Esophagus (tissue), 2 donors: ENCODE data around the gene KCNQ2. TPM values are rescaled to one million over a fixed set of nuclear protein-coding genes. Genes with fewer than 3 reads are reported as not detected.

Experiments used
- H3K27ac ChIP-seq, 2 donors: one replicate each; pipeline ENCODE4 v1.5.1; 2013; ENCODE audit warnings: low read depth in 2 of 2, mild to moderate bottlenecking in 2 of 2, inconsistent platforms in 1 of 2, low read length in 1 of 2, moderate library complexity in 1 of 2
- H3K27me3 ChIP-seq, 2 donors: one replicate each; pipeline ENCODE4 v1.6.1; 2013; ENCODE audit warnings: low read length in 2 of 2, control low read depth in 1 of 2, mild to moderate bottlenecking in 1 of 2; ENCODE audit not compliant: insufficient read depth in 2 of 2, control insufficient read depth in 1 of 2
- H3K36me3 ChIP-seq, 2 donors: one replicate each; pipeline ENCODE4 v1.6.1; 2013; ENCODE audit warnings: low read length in 1 of 2; ENCODE audit not compliant: control insufficient read depth in 2 of 2, insufficient read depth in 2 of 2
- H3K4me1 ChIP-seq, 2 donors: one replicate each; pipeline ENCODE4 v1.6.1; 2013; ENCODE audit warnings: low read length in 1 of 2; ENCODE audit not compliant: control insufficient read depth in 2 of 2, insufficient read depth in 2 of 2
- H3K4me3 ChIP-seq, 2 donors: one replicate each; pipeline ENCODE4 v1.5.1; 2013; ENCODE audit warnings: low read length in 2 of 2, mild to moderate bottlenecking in 2 of 2, low read depth in 1 of 2, moderate library complexity in 1 of 2
- H3K9me3 ChIP-seq, 2 donors: one replicate each; pipeline ENCODE4 v1.6.1; 2013; ENCODE audit warnings: mild to moderate bottlenecking in 2 of 2, low read depth in 1 of 2, low read length in 1 of 2, moderate library complexity in 1 of 2; ENCODE audit not compliant: control insufficient read depth in 2 of 2, insufficient read depth in 1 of 2
- WGBS, 2 donors: extraction: QIAGEN DNeasy Blood & Tissue Kit; methylation state at CpG; one replicate each; pipeline ENCODE4 v1.1.7; 2013; 5-methylcytosine and 5-hydroxymethylcytosine counted together
- polyA plus RNA-seq, 2 donors: library from polyadenylated mRNA; stranded (reverse); fragments of 200-250 nt; gene quantifications; one replicate each; pipeline ENCODE4 v1.2.3, GENCODE V29; 2013
- donor health status: healthy with polysubstance abuse.
- donor health status: Bipolar disorder and iron deficiency.

KCNQ2 gene
- polyA plus RNA-seq, 2 donors, result 0.01 to 0.06 TPM

DNA sequence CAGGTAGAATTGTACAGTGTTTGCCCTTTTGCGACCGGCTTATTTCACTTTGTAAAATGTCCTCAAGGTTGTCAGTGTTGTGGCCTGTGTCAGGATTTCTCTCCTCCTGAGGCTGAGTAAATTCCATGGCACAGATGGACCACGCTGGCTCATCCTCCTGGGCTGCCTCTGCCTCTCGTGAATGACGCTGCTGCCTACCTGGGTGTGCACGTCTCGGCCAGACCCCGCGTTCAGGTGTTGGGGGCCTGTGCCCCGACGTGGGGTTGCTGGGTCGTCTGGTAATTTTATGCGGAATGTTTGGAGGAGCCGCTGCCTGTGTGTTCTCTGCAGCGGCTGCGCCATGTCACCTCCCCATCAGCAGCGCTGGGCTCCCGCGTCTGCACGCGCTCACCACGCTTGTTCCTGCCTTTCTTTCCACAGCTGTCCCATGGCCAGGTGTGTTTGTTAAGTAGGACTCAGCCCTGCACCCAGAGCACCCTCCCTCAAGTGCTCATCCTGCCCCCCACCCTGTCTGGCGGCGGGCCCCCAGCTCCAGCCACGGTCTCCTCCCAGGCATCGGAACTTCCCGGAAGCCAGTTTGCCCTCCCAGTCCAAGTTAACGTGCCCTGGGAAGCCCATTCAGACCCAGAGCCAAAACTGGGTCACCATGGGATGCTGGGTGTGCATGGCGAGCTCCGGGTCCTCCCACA, 75.2 kb downstream of the KCNQ2 start:
- Histone ChIP-seq H3K4me1 (no peaks in the 10 kb centered on the region), H3K36me3 (no peaks in the 10 kb centered on the region), H3K9me3 (no peaks in the 10 kb centered on the region), H3K27ac (no peak overlapping the region), H3K27me3 (no peaks in the 10 kb centered on the region), H3K4me3 (no peak overlapping the region)
- 83 to 84% methylated on average over 30 of the region's 30 CpGs for WGBS, 2 donors

GRCh38 chr20:63396300-63396699, 76.2 kb downstream of the KCNQ2 start:
- 85 to 87% methylated on average over 12 of the region's 12 CpGs for WGBS, 2 donors
- Histone ChIP-seq H3K36me3 (no peaks in the 10 kb centered on the region), H3K27me3 (no peaks in the 10 kb centered on the region), H3K4me3 (no peak overlapping the region), H3K4me1 (no peaks in the 10 kb centered on the region), H3K9me3 (peaks cover 0 to 3% of the 10 kb centered on the region in 2 donors), H3K27ac (no peak overlapping the region)

GRCh38 chr20:63395723-63396122, 76.7 kb downstream of the KCNQ2 start:
- WGBS, 2 donors, result 67 to 80% methylated on average over 14 of the region's 14 CpGs
- Histone ChIP-seq H3K27ac (no peak overlapping the region), H3K27me3 (no peaks in the 10 kb centered on the region), H3K36me3 (no peaks in the 10 kb centered on the region), H3K9me3 (peaks cover 0 to 3% of the 10 kb centered on the region in 2 donors), H3K4me1 (no peaks in the 10 kb centered on the region), H3K4me3 (no peak overlapping the region)

GRCh38 chr20:63394920-63395455, 77.5 kb downstream of the KCNQ2 start:
- Histone ChIP-seq H3K4me3 (no peak overlapping the region), H3K4me1 (no peaks in the 10 kb centered on the region), H3K9me3 (peaks cover 0 to 3% of the 10 kb centered on the region in 2 donors), H3K27ac (no peak overlapping the region), H3K27me3 (no peaks in the 10 kb centered on the region), H3K36me3 (no peaks in the 10 kb centered on the region)
- 77 to 78% methylated on average over 17 to 22 of the region's 22 CpGs for WGBS, 2 donors

DNA sequence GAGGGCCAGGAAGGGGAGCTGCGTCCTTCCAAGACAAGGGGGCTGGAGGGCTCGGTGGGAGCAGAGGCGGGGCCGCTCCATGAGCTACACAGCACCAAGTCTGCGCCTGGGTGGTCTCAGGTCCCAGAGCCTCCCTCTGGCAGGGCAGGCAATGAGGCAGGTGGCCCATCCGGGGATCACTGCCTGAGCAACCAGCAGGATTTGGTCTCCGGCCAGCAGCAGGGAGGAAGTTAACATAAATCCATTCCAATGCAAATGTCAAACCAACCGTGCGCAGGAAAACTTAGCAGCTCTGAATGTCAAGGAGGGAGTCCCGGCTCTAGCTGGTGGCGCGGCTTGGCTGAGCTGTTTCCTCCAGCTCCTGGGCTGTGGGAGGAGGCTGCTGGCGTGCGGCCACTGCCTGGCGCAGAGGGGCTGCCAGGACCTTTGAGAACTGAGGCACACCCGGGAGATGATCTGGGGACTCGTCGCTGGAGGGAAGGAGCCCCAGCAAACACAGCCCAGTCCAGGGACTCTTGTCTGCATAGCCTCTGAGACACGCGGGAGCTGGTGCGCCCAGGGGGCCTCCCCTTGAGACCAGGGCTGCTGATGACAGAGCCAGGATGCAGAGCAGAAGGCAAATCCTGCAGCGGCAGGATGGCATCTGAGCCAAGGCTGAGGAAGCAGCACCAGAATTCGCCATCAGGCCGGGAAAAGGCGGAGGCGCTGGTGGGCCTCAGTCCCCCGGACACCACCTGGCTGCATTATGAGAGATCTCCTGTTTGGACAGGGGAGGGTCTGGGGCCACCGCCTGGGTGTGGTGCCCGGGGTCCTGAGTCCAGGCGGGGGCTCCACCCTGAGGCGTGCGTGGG, 78.2 kb downstream of the KCNQ2 start:
- Histone ChIP-seq H3K27me3 (no peaks in the 10 kb centered on the region), H3K4me3 (no peak overlapping the region), H3K9me3 (peaks cover 0 to 3% of the 10 kb centered on the region in 2 donors), H3K27ac (no peak overlapping the region), H3K4me1 (no peaks in the 10 kb centered on the region), H3K36me3 (no peaks in the 10 kb centered on the region)
- WGBS, 2 donors, result 23 to 25% methylated on average over 32 of the region's 32 CpGs

- WGBS, 2 donors, result 81 to 84% methylated on average over 17 of the region's 17 CpGs
- H3K27ac ChIP-seq, result no peak overlapping the region
- H3K4me3 ChIP-seq, result no peak overlapping the region
- H3K4me1 ChIP-seq, result no peaks in the 10 kb centered on the region
- H3K36me3 ChIP-seq, result no peaks in the 10 kb centered on the region
- peaks cover 0 to 3% of the 10 kb centered on the region in 2 donors for H3K9me3 ChIP-seq
- no peaks in the 10 kb centered on the region for H3K27me3 ChIP-seq
These were observed 78.9 kb downstream of the KCNQ2 start for GRCh38 chr20:63393566-63393965.

- Histone ChIP-seq H3K27ac (no peak overlapping the region), H3K4me1 (no peaks in the 10 kb centered on the region), H3K9me3 (peaks cover 0 to 6% of the 10 kb centered on the region in 2 donors), H3K27me3 (no peaks in the 10 kb centered on the region), H3K36me3 (no peaks in the 10 kb centered on the region), H3K4me3 (no peak overlapping the region)
- WGBS, 2 donors, result 85 to 88% methylated on average over 16 to 17 of the region's 17 CpGs
These were observed 79.7 kb downstream of the KCNQ2 start for GRCh38 chr20:63392465-63393365.

GRCh38 chr20:63387917-63388316, 84.5 kb downstream of the KCNQ2 start:
- Histone ChIP-seq H3K27me3 (no peaks in the 10 kb centered on the region), H3K27ac (no peak overlapping the region), H3K9me3 (peaks cover 0 to 13% of the 10 kb centered on the region in 2 donors), H3K36me3 (no peaks in the 10 kb centered on the region), H3K4me3 (no peak overlapping the region), H3K4me1 (no peaks in the 10 kb centered on the region)
- WGBS, 2 donors, result 86 to 95% methylated on average over 18 of the region's 18 CpGs

DNA sequence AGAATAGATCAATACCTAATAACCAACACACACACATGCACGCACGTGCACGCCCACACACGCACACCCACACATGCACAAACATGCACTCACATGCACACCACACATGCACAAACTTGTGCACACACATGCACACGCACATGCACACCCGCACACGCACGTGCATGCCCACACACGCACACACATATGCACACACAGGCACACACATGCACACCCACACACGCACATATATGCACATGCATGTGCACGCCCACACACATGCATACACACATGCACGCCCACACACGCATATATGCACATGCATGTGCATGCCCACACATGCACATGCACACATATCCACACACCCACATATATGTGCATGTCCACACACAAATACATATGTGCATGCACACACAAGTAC, 85.1 kb downstream of the KCNQ2 start:
- Histone ChIP-seq H3K4me1 (no peaks in the 10 kb centered on the region), H3K9me3 (peaks cover 0 to 13% of the 10 kb centered on the region in 2 donors), H3K27ac (no peak overlapping the region), H3K27me3 (no peaks in the 10 kb centered on the region), H3K4me3 (no peak overlapping the region), H3K36me3 (no peaks in the 10 kb centered on the region)
- 94 to 96% methylated on average over 13 of the region's 13 CpGs for WGBS, 2 donors
